H1 (cell line): ENCODE data around the gene RBP4.

Experiments
- ATF3 ChIP-seq: IDR thresholded peaks from 2 replicates; pipeline ENCODE4 v1.6.1; 2011; ENCODE audit warnings: low read depth, mild to moderate bottlenecking, low read length; ENCODE audit not compliant: insufficient read depth
- BRCA1 ChIP-seq: IDR thresholded peaks from 2 replicates; pipeline ENCODE4 v1.6.1; 2012; ENCODE audit warnings: low read depth, low read length, improper control_type of control experiment
- CTCF ChIP-seq, 3 experiments: IDR thresholded peaks; 1 replicate in 2 of 3; 2 replicates in 1 of 3; pipeline versions ENCODE4 v1.5.1 to v1.6.1; 2011; ENCODE audit warnings: low read length in 3 of 3, mild to moderate bottlenecking in 3 of 3, inconsistent platforms in 2 of 3, low read depth in 1 of 3, moderate library complexity in 1 of 3; ENCODE audit not compliant: insufficient read depth in 1 of 3; ENCODE audit errors: control extremely low read depth in 1 of 3
- EGR1 ChIP-seq: IDR thresholded peaks from 2 replicates; pipeline ENCODE4 v1.6.1; 2011; ENCODE audit warnings: low read depth, low read length, borderline replicate concordance
- POLR2A ChIP-seq, 2 experiments: IDR thresholded peaks; 1 replicate in 1 of 2; 2 replicates in 1 of 2; pipeline ENCODE4 v1.6.1; 2011; ENCODE audit warnings: low read depth in 2 of 2, low read length in 2 of 2, mild to moderate bottlenecking in 2 of 2; ENCODE audit errors: control extremely low read depth in 1 of 2
- RBBP5 ChIP-seq: IDR thresholded peaks from 2 replicates; pipeline ENCODE4 v1.7.1; 2012; ENCODE audit warnings: low read depth, mild to moderate bottlenecking, inconsistent platforms, low read length, moderate library complexity, borderline replicate concordance
- TBP ChIP-seq: IDR thresholded peaks from 2 replicates; pipeline ENCODE4 v1.6.1; 2011; ENCODE audit warnings: low read depth, low read length, improper control_type of control experiment
- TCF12 ChIP-seq: IDR thresholded peaks from 2 replicates; pipeline ENCODE4 v1.6.1; 2011; ENCODE audit warnings: low read depth, mild to moderate bottlenecking, low read length
- TEAD4 ChIP-seq: IDR thresholded peaks from 2 replicates; pipeline ENCODE4 v1.6.1; 2012; ENCODE audit warnings: low read depth, low read length, inconsistent platforms, mixed read lengths
- USF2 ChIP-seq: IDR thresholded peaks from 2 replicates; pipeline ENCODE4 v1.6.1; 2011; ENCODE audit warnings: low read length, improper control_type of control experiment

- TF ChIP-seq TBP (no peak), TEAD4 (no peak), EGR1 (no peak), CTCF (IDR thresholded peaks at IDR 0.05; ENCODE audit: control extremely low read depth in 1 of 3, insufficient read depth in 1 of 3, low read depth in 1 of 3, low read length in 3 of 3) (peak; percentile 78 to 96 (median 93)), BRCA1 (no peak), USF2 (no peak), RBBP5 (no peak), ATF3 (no peak), POLR2A (IDR thresholded peaks at IDR 0.05; ENCODE audit: control extremely low read depth in 1 of 2, low read depth in 2 of 2, low read length in 2 of 2) (no peak), TCF12 (no peak)
Observed at GRCh38 chr10:93554760-93555432, 46.1 kb downstream of the RBP4 start.
